Measurements from ENCODE around the gene CCDC148.
"Not testable (repeated sequence)": the region's sequence is repeated elsewhere in the genome, so short reads cannot be mapped to it uniquely, and the experiment has no call there.

The CCDC148 gene

DNA sequence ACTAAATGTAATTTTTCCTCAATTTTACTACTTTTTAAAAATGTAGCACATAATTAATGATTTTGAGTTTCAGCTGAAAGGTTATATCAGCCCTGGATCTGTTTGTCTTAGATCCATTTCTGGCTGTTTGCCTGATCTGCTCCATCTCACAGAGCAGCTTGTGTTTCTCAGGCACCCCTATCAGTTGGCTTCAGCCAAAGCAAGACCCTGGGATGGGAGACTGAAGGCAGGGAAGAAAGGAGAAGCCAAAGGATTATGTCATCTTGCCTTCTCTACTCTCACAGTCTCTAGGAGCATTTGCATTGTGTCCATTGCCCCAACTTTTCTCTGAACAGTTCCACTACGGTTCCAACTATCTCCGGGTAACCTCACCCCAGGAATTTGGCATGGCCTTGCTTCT lies 110.5 kb downstream of the CCDC148 start:
- no peak for DNase-seq

DNA sequence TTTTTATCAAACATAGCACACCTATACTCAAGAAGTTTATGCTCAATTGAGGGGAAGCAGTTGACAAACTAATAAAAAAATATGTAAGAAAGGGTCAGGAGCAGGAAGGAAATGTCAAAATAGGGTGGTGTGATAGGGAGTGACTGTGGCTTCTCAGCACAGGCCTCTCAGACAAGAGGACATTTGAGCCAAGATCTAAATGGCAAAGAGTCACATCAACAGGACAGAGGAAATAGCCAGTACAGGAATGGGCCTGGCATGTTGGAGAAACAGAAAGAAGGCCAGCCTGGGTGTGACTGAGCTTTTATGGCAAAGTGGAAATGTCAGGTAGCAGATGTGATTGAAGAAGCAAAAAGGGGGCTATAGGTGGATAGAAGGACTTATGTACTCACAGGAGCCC lies 117.0 kb downstream of the CCDC148 start:
- no peak for DNase-seq

DNA sequence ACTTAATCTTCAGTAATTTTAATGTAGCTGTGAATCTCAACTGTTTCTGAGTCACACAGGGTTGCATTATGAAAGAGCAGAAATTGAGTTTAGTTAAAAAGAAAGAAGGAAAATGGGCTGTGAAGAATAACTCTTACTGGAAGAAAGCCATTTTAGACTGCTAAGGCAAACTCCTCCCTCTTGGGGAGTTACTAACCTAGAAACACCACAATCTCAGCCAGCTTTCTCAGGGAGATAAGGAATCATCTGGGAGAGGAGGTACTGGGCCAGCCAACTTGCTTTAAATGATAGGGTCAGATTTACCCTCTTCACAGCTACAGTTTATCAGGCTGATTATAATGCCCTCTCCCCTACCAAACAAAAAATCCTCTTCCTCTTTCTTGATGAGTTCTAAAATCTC lies 119.5 kb downstream of the CCDC148 start:
- no peak for DNase-seq

DNA sequence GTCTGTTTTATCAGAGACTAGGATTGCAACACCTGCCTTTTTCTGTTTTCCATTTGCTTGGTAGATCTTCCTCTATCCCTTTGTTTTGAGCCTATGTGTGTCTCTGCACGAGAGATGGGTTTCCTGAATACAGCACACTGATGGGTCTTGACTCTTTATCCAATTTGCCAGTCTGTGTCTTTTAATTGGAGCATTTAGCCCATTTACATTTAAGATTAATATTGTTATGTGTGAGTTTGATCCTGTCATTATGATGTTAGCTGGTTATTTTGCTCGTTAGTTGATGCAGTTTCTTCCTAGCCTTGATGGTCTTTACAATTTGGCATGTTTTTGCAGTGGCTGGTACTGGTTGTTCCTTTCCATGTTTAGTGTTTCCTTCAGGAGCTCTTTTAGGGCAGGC lies 124.8 kb downstream of the CCDC148 start:
- not testable (repeated sequence) for DNase-seq

DNA sequence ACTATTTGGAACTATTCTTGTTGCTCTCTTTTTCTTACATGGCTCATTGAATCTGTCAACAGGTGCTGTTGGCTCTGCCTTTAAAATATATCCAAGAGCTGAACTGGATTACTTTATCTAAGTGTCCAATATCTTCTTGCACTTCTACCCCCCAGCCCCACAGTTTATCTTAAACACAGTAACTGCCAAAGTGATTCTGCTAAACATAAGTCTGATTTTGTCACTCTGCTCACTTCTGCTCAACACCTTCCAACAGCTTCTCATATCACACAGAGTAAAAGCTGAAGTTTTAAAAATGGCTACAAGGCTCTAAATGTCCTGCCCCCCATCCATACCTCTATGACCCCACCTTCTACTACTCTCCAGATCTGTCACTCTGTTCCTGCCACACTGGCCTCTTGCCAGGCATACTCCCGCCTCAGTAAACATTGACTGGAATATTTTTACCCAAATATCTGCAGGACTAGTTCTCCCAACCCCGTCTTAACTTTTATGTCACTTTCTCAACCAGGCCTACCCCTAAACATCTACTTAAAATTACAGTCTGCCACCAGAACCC lies 130.7 kb downstream of the CCDC148 start:
- DNase-seq = no peak

- no peak for DNase-seq
Observed at GRCh38 chr2:158325031-158325781, 131.3 kb downstream of the CCDC148 start.

GRCh38 chr2:158323381-158323780 lies 133.2 kb downstream of the CCDC148 start:
- no peak for DNase-seq

DNA sequence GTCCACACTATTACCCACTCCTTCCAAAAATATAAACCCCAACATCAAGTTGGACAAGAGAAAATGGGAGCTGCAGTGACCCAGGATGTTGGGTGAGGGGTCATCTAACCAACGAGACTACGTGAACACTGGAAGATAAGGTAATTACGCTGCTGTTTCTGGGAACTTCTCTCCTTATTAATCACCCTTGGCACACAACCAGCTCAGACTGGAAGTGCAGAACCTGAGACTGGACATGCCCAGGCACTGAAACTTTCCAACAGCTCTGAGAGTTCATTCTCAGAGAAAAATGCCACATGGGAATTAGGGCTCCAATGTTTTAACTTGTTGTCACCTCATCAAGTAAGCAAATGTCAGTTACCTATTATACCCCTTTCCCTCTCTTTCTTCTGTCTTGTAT lies 135.3 kb downstream of the CCDC148 start:
- no peak for DNase-seq

DNA sequence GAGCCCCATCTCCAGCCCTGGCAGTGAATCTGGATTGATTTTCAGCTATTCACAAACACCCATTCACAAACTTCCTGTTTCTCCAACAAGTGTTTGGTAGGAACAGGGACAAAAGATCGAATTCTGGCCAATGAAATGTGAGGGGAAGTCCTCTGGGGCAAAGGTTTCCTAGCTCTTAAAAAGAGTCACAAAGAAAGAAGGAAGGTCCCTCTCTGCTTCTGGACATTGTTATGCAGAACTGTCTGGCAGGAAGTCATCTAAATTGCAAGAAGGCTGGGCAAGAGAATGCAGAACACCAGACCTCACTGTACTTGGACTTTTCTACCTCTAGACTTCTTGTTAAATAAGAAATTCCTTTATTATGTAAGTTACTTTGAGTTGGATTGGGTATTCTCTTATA lies 137.3 kb downstream of the CCDC148 start:
- DNase-seq = no peak

- DNase-seq = peak in 1 of 5 donors; percentile 36
Observed at GRCh38 chr2:158317642-158318041, 138.9 kb downstream of the CCDC148 start.

DNA sequence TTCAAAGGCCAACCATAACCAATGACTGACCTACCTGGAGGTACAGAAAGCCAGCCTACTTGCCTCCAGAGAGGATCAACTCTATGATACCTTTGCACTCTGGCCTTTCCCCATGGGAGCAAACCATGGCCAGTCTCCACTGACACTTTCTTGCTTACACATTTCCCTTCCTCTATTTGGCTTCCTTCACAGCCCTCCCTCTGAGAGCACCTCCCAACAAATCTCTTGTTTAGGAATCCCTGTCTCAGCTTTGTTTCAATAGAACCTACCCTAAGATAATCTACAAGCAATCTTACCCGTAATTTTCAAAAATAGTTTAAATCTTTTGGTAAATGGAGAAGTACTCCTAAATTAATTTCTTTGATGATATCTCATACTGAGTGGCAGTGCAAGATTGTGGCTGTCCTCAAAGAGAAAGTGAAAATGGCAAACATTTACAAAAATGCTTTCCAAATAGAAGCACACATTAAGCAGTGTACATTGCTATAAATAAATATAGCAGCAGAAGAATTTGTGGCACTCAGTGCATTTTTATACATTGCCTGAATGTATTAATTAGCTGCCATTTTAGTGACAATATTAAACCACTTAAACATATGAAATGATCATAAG lies 140.6 kb downstream of the CCDC148 start:
- DNase-seq = no peak

DNA sequence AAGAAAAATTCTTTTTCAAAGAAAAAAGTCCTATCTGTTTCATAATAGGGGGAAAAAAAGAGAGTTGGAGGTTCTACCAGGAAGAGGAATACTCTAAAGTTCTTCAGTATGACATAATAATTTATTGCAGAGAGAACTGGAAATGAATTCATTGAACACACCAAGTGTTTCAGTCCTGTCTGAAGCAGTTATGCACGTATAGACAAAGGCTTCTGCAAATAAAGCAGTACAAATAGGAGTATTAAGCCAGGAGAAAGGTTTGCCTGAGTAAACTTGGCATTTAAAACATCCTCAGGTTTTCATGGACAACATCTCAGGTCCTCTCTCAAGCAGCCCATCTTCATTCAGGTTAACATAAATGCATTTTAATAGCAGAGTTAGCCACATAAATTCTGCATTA lies 141.6 kb downstream of the CCDC148 start:
- no peak for DNase-seq

- no peak for DNase-seq
Observed at GRCh38 chr2:158313734-158314133, 142.8 kb downstream of the CCDC148 start.

DNA sequence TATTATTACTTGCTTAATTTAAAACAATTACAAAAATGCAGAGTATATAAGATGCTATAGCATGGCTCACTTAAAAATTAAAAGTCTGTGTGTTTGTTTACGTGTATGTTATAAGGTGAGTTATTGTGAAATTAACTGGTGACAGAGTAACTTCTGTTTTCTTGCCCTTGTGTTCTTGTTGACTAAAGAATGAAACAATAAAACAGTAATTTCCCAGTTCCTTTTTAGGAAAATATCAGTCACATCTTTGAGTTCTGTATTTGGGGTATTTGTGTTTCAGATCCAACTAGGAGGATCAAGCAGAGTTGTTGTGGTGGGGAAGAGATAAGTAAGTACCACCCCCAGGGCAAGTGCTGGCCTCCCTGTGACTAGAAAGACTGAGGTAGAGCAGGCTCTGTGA lies 143.6 kb downstream of the CCDC148 start:
- no peak for DNase-seq

- DNase-seq = not testable (repeated sequence)
Observed at GRCh38 chr2:158310407-158310806, 146.1 kb downstream of the CCDC148 start.

DNA sequence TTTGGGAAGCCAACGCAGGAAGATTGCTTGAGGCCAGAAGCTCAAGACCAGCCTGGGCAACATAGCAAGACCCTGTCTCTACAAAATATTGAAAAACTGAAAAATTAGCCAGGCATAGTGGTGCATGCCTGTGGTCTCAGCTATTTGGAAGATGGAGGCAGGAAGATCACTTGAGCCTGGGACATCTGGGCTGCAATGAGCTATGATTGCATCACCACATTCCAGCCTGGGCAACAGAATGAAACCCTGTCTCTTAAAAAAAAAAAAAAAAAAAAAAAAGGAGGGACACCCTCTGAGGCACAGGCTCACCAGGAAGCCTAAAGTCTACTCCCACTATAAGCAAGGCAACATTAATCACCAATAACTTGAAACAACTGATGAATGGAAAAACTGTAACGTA lies 151.1 kb downstream of the CCDC148 start:
- no peak for DNase-seq

- DNase-seq = no peak
Observed at GRCh38 chr2:158300394-158300793, 156.2 kb downstream of the CCDC148 start.

- DNase-seq = no peak
Observed at GRCh38 chr2:158297606-158298005, 158.9 kb downstream of the CCDC148 start.

DNA sequence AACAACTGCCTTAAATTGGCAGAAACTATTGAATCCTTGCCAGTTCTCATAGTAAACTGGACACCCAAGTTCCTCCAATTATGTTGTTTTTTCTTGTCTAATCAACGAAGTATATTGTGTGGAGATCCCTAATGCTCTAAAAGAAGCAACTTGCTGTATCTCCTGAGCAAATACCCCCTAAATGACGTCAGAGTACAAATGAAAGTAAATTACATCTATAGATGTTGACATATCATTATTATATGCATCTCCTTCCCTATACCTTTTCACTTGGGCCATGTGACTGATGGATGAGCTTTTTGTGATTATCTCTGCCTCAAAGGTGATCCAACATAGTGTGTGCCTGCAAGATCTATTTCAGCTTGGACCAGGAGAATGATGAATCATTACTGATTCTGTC lies 159.4 kb downstream of the CCDC148 start:
- DNase-seq = no peak

DNA sequence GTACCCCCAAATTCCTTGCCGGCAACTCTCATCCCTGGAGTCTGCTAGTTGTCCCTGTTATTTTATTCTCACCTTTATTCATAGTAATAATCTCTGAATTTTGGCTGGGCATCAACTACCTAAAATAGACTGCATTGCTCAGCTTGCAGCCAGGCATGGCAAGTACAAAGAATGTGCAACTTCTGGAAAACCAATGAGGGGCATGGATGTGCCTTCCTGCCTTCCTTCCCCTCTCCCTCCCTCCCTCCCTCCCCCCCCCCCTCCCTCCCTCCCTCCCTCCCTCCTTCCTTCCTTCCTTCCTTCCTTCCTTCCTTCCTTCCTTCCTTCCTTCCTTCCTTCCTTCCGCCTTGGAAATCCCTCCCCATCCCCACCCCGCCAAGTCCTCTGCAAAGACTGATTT lies 162.8 kb downstream of the CCDC148 start:
- no peak for DNase-seq

GRCh38 chr2:158291544-158292180 lies 164.9 kb downstream of the CCDC148 start:
- no peak for DNase-seq

DNA sequence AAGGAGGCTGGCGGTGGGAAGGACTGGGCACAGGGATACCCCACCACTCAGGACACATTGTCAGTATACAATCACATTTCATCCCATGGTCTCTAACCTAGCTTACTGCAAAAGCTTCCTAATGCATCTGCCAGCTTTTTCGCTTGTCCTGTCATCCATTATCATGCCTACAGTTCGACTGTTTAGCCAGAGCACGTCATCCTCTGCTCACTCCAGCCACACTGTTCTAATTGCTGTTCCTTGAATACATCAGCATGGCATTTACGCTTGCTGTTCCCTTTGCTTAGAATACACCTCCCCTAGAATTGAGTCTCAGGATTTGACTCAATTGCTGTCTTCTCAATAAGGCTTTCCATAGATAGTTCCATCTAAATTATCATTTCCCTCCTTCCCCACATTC lies 166.3 kb downstream of the CCDC148 start:
- no peak for DNase-seq

DNA sequence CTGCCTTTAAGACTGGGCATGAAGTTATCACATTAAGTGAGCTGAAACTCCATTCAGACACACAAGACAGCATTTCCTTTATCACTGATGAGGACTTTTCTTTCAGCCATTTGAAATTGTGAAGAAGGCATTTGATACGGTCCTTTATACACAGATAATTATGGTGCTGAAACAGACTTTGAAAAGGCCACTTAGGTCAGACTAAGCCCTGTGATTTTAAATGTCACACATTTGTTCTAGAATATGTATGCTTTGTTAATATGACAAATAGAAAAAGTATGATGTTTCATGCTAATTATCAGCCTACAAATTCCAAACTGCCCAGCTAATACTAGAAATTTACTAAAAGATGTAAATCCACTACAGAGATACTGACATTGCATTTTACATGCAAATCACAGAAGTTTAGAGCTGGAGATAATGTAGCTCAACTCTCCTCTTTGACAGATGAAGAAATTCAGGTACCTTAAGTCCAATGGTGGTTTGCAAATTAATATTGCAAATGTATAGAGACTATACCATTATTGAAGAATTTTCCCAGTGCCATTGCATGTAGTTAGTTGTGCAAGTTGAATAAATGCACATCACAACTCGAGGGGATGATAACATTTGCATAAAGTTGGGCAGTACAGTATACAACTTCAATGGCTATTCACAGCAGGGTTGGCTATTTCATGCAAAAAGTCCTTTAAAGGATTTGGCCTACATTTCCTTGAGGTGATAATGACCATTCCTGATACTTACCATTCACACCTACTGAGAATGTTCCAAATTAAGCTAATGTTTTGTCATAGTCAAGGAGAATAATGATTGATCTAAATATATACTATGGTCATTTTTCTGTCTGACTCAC lies 179.7 kb downstream of the CCDC148 start:
- no peak for DNase-seq
